Mammary epithelial cell (primary cell): Measurements from ENCODE around the gene MCM9.

Experiments used
- CTCF ChIP-seq, 2 donors: IDR thresholded peaks in 1 of 2; conservative IDR thresholded peaks in 1 of 2; 2 replicates each; pipeline ENCODE4 v1.5.1; 2011 to 2012; ENCODE audit warnings: inconsistent platforms in 2 of 2, low read length in 2 of 2, mild to moderate bottlenecking in 2 of 2, control low read depth in 1 of 2, low read depth in 1 of 2; ENCODE audit not compliant: insufficient read depth in 1 of 2; ENCODE audit errors: extremely low read depth in 1 of 2
- EZH2 ChIP-seq: IDR thresholded peaks from 2 replicates; pipeline ENCODE4 v1.6.1; 2012; ENCODE audit warnings: low read length, inconsistent platforms, borderline replicate concordance

DNA sequence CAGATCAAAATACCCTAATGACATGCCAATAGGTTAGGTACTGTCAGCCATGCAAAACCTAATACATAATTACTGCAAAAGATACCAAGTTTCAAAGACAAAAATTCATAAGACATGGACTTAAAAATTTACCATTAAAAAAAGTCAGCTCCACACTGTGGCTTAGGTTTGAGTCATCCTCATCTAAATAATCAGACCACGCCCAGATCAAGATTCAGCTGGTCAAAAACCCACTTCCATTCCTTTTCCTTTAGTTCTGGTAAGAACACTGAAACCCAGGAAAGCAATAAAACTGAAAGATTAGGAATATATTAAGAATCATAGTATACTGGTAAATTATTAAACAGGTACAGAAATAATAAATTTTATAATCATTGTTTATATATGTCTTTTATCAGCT lies 122.0 kb downstream of the MCM9 start:
- TF ChIP-seq CTCF (conservative IDR thresholded peaks at IDR 0.05 in 1 of 2, IDR thresholded peaks at IDR 0.05 in 1 of 2; ENCODE audit: extremely low read depth in 1 of 2, insufficient read depth in 1 of 2, low read depth in 1 of 2, low read length in 2 of 2): no peak
- TF ChIP-seq EZH2: no peak
